Measurements from ENCODE around the gene OPTN.

DNA sequence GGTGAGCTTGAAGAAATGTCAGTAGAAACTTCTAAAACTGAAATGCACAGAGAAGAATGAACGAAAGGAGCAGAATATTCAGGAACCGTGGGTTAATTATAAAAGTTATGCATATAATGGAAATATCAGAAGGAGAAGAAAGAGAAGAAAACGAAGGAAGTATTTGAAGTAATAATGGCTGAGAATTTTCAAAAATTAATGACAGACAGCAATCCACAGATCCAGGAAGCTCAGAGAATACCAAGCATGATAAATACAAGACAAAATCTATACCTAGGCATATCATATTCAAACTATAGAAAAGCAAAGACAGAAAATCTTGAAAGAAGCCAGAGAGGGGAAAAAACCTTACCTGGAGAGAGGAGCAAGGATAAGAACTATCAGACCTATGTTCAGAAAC lies 44.9 kb downstream of the OPTN start:
- TF ChIP-seq, protein P1, sequence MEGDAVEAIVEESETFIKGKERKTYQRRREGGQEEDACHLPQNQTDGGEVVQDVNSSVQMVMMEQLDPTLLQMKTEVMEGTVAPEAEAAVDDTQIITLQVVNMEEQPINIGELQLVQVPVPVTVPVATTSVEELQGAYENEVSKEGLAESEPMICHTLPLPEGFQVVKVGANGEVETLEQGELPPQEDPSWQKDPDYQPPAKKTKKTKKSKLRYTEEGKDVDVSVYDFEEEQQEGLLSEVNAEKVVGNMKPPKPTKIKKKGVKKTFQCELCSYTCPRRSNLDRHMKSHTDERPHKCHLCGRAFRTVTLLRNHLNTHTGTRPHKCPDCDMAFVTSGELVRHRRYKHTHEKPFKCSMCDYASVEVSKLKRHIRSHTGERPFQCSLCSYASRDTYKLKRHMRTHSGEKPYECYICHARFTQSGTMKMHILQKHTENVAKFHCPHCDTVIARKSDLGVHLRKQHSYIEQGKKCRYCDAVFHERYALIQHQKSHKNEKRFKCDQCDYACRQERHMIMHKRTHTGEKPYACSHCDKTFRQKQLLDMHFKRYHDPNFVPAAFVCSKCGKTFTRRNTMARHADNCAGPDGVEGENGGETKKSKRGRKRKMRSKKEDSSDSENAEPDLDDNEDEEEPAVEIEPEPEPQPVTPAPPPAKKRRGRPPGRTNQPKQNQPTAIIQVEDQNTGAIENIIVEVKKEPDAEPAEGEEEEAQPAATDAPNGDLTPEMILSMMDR (conservative IDR thresholded peaks at IDR 0.05; ENCODE audit: low read depth, low read length) = no peak
- TF ChIP-seq EZH2 (IDR thresholded peaks at IDR 0.05; ENCODE audit: borderline replicate concordance, low read depth, low read length, poor library complexity, severe bottlenecking) = no peak

All from A673 (cell line).